Measurements from ENCODE around the gene GSC2.

GSC2 gene

GRCh38 chr22:19132153-19132552 is 17.9 kb downstream of the GSC2 start:
- no peak for DNase-seq

- no peak for DNase-seq
Measured at GRCh38 chr22:19131685-19132015, 18.4 kb downstream of the GSC2 start.

GRCh38 chr22:19130959-19131684 is 19.0 kb downstream of the GSC2 start, which contains the start of gene TSSK2:
TSS of gene TSSK2 (plus strand) at chr22:19131308. CDS start at chr22:19131400, 92 bp downstream.
- DNase-seq = no peak

- no peak for DNase-seq
Measured at GRCh38 chr22:19129871-19130270, 20.2 kb downstream of the GSC2 start.

- no peak for DNase-seq
Measured at GRCh38 chr22:19128946-19129727, 21.0 kb downstream of the GSC2 start.

GRCh38 chr22:19128009-19128401 is 22.1 kb downstream of the GSC2 start:
- no peak for DNase-seq

GRCh38 chr22:19127329-19128008 is 22.6 kb downstream of the GSC2 start:
- DNase-seq = no peak

GRCh38 chr22:19126309-19127273 is 23.5 kb downstream of the GSC2 start:
- no peak for DNase-seq

- DNase-seq = no peak
Measured at GRCh38 chr22:19125474-19126308, 24.4 kb downstream of the GSC2 start.

GRCh38 chr22:19125011-19125410 is 25.1 kb downstream of the GSC2 start:
- DNase-seq = no peak

GRCh38 chr22:19124377-19124776 is 25.7 kb downstream of the GSC2 start:
- no peak for DNase-seq

GRCh38 chr22:19123936-19124335 is 26.2 kb downstream of the GSC2 start:
- no peak for DNase-seq

GRCh38 chr22:19122752-19123492 is 27.2 kb downstream of the GSC2 start:
- no peak for DNase-seq

GRCh38 chr22:19122143-19122751 is 27.8 kb downstream of the GSC2 start, which contains the start of gene DGCR2:
TSS of gene DGCR2 (minus strand) at chr22:19122412. CDS start at chr22:19122206, 206 bp downstream.
- peak; percentile 93 for DNase-seq

- DNase-seq = no peak
Measured at GRCh38 chr22:19121631-19122142, 28.4 kb downstream of the GSC2 start.

GRCh38 chr22:19120829-19121630 is 29.1 kb downstream of the GSC2 start:
- no peak for DNase-seq

GRCh38 chr22:19119949-19120348 is 30.1 kb downstream of the GSC2 start:
- no peak for DNase-seq

- no peak for DNase-seq
Measured at GRCh38 chr22:19118329-19118880, 31.7 kb downstream of the GSC2 start.

GRCh38 chr22:19117111-19117512 is 33.0 kb downstream of the GSC2 start:
- DNase-seq = peak; percentile 62

All from DMS153 (cell line).